Caco-2 (cell line): ENCODE data around the gene WDR59. TPM values are rescaled to one million over a fixed set of nuclear protein-coding genes. Genes with fewer than 3 reads are reported as not detected.

ENCODE experiments used
- BruUV-seq: library from RNA; stranded (reverse); fragments of 400-500 nt; replicated peaks from 2 replicates; lab custom pipeline; 2021; lab: Mats Ljungman, UMichigan
- CTCF ChIA-PET: fragments of 300-600 bp; sonication (Branson Sonifier 250); formaldehyde crosslinking; loops from one replicate; lab custom pipeline; 2022; ENCODE audit warnings: antibody characterized with exemption; lab: Charles Lee
- POLR2A ChIA-PET: fragments of 300-600 bp; sonication (Branson Sonifier 250); formaldehyde crosslinking; loops from one replicate; lab custom pipeline; 2022; ENCODE audit warnings: antibody characterized with exemption; lab: Charles Lee
- DNase-seq, 2 experiments: peaks; one replicate each; pipeline versions ENCODE4 v3.0.0 to v3.0.0-alpha.2; 2020 to 2022
- H3K27me3 ChIP-seq: replicated peaks from 2 replicates; pipeline ENCODE4 v1.6.0; 2011; ENCODE audit warnings: low read length; ENCODE audit not compliant: control insufficient read depth, insufficient read depth
- H3K36me3 ChIP-seq: 2 replicates; pipeline ENCODE4 v1.5.1; 2011; ENCODE audit warnings: low read length; ENCODE audit not compliant: control insufficient read depth, insufficient read depth
- H3K4me1 ChIP-seq: fragments of 250-450 bp; sonication (Bioruptor Pico); 2 replicates; pipeline ENCODE4 v1.5.1; 2020; ENCODE audit warnings: mild to moderate bottlenecking
- H3K4me3 ChIP-seq: 2 replicates; pipeline ENCODE4 v1.5.1; 2011; ENCODE audit warnings: low read depth, mild to moderate bottlenecking, control low read depth, low read length
- H3K9me3 ChIP-seq: fragments of 250-450 bp; sonication (Bioruptor Pico); 2 replicates; pipeline ENCODE4 v1.5.1; 2020; ENCODE audit warnings: mild to moderate bottlenecking, moderate library complexity
- H3K27ac Mint-ChIP-seq: one replicate; pipeline ENCODE4 v1.8.0; 2022; ENCODE audit warnings: mixed read lengths; ENCODE audit not compliant: unreplicated experiment
- H3K27me3 Mint-ChIP-seq: one replicate; pipeline ENCODE4 v1.8.0; 2022; ENCODE audit warnings: mixed read lengths; ENCODE audit not compliant: insufficient read depth, unreplicated experiment
- H3K36me3 Mint-ChIP-seq: one replicate; pipeline ENCODE4 v1.8.0; 2022; ENCODE audit warnings: mild to moderate bottlenecking, mixed read lengths; ENCODE audit not compliant: insufficient read depth, unreplicated experiment
- H3K4me1 Mint-ChIP-seq: one replicate; pipeline ENCODE4 v1.8.0; 2022; ENCODE audit warnings: low read depth, mixed read lengths; ENCODE audit not compliant: unreplicated experiment
- H3K4me3 Mint-ChIP-seq: one replicate; pipeline ENCODE4 v1.8.0; 2022; ENCODE audit warnings: mild to moderate bottlenecking, moderate library complexity, mixed read lengths; ENCODE audit not compliant: unreplicated experiment
- H3K9me3 Mint-ChIP-seq: one replicate; pipeline ENCODE4 v1.8.0; 2022; ENCODE audit warnings: mixed read lengths; ENCODE audit not compliant: unreplicated experiment
- intact Hi-C: fragments of 100-400 bp; cut with micrococcal nuclease; formaldehyde crosslinking; loops from one replicate; pipeline ENCODE4 v1.10.0; 2022; ENCODE audit not compliant: unreplicated experiment
- total RNA-seq: library from RNA; stranded (reverse); gene quantifications from 2 replicates; pipeline ENCODE4 v1.2.3, GENCODE V29; 2022
- TF ChIP-seq, protein P1 (sequence below), 2 experiments: fragments of 200-600 bp in 1 of 2; IDR thresholded peaks; 1 replicate in 1 of 2; 2 replicates in 1 of 2; pipeline versions ENCODE4 v1.5.1 to v1.8.0; 2011 to 2022; ENCODE audit warnings: antibody characterized with exemption in 1 of 2, control low read depth in 1 of 2, inconsistent platforms in 1 of 2, low read depth in 1 of 2, low read length in 1 of 2, mild to moderate bottlenecking in 1 of 2, moderate library complexity in 1 of 2; ENCODE audit not compliant: insufficient read depth in 1 of 2, severe bottlenecking in 1 of 2, unreplicated experiment in 1 of 2

The WDR59 gene
- total RNA-seq, 1 experiment from 2014 or later, result 148 TPM

DNA sequence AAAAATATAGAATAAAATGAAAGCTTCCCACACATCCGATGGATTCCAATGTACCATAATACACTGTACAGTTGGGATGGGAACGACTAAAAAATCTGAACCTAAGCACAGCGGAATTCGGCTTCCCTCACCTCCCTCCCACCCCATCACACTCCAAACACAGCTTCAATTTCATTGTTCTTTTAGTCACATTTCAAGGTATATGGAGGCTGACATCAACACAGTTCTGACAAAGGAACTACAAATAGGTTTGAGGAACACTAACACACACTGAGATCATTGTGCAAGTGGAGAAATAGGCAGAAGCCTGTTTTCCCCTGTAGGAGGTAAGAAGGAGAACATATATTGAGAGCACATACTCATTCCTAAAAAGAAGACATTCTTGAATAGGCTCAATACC lies 85.1 kb downstream of the WDR59 start:
- Histone ChIP-seq H3K4me3 (no peak overlapping the region), H3K27me3 (no peaks in the 10 kb centered on the region), H3K36me3 (peaks cover 6% of the 10 kb centered on the region; the same call in 1 of the 2 replicates), H3K9me3 (no peaks in the 10 kb centered on the region), H3K4me1 (no peaks in the 10 kb centered on the region)
- no peak overlapping the region for H3K4me3 Mint-ChIP-seq
- CTCF ChIA-PET, result no interaction called here
- no peak for DNase-seq
- H3K4me1 Mint-ChIP-seq, result no peaks in the 10 kb centered on the region
- no TSS peak for BruUV-seq
- H3K27me3 Mint-ChIP-seq, result no peaks in the 10 kb centered on the region
- no peaks in the 10 kb centered on the region for H3K9me3 Mint-ChIP-seq
- POLR2A ChIA-PET, result no interaction called here
- intact Hi-C loops, result no loop called here
- peaks cover 63% of the 10 kb centered on the region for H3K36me3 Mint-ChIP-seq
- TF ChIP-seq, protein P1, sequence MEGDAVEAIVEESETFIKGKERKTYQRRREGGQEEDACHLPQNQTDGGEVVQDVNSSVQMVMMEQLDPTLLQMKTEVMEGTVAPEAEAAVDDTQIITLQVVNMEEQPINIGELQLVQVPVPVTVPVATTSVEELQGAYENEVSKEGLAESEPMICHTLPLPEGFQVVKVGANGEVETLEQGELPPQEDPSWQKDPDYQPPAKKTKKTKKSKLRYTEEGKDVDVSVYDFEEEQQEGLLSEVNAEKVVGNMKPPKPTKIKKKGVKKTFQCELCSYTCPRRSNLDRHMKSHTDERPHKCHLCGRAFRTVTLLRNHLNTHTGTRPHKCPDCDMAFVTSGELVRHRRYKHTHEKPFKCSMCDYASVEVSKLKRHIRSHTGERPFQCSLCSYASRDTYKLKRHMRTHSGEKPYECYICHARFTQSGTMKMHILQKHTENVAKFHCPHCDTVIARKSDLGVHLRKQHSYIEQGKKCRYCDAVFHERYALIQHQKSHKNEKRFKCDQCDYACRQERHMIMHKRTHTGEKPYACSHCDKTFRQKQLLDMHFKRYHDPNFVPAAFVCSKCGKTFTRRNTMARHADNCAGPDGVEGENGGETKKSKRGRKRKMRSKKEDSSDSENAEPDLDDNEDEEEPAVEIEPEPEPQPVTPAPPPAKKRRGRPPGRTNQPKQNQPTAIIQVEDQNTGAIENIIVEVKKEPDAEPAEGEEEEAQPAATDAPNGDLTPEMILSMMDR (IDR thresholded peaks at IDR 0.05; ENCODE audit: insufficient read depth in 1 of 2, low read depth in 1 of 2, low read length in 1 of 2, severe bottlenecking in 1 of 2, unreplicated experiment in 1 of 2), result no peak
- H3K27ac Mint-ChIP-seq, result no peak overlapping the region

DNA sequence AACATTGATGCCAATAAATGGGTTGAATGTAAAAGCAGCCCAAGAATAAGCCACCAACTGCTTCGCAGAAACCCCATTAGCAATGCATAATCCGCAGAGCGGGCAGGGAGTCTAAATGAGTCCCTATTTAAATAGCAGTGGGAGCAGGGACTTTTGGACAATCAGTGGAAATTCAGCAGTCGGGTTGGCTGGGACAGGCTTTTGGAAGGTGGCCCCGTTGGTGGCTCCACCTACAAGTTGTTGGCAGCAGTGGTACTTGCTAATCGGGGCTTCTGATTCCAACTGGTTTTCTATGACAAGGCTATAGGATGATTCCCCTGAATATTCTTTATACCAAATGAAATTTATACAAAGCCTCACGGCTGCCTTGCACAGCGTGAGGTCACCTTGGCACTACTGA lies 86.3 kb downstream of the WDR59 start:
- CTCF ChIA-PET, result no interaction called here
- no peaks in the 10 kb centered on the region for H3K27me3 ChIP-seq
- DNase-seq, result no peak
- H3K27ac Mint-ChIP-seq, result no peak overlapping the region
- H3K36me3 Mint-ChIP-seq, result peaks cover 66% of the 10 kb centered on the region
- peaks cover 7% of the 10 kb centered on the region; the same call in 1 of the 2 replicates for H3K36me3 ChIP-seq
- H3K27me3 Mint-ChIP-seq, result no peaks in the 10 kb centered on the region
- TF ChIP-seq, protein P1 (IDR thresholded peaks at IDR 0.05; ENCODE audit: insufficient read depth in 1 of 2, low read depth in 1 of 2, low read length in 1 of 2, severe bottlenecking in 1 of 2, unreplicated experiment in 1 of 2), result no peak
- no peaks in the 10 kb centered on the region for H3K4me1 Mint-ChIP-seq
- no peaks in the 10 kb centered on the region for H3K4me1 ChIP-seq
- no peaks in the 10 kb centered on the region for H3K9me3 ChIP-seq
- H3K9me3 Mint-ChIP-seq, result no peaks in the 10 kb centered on the region
- H3K4me3 Mint-ChIP-seq, result no peak overlapping the region
- POLR2A ChIA-PET, result no interaction called here
- no peak overlapping the region for H3K4me3 ChIP-seq
- intact Hi-C loops, result no loop called here
- no TSS peak for BruUV-seq

DNA sequence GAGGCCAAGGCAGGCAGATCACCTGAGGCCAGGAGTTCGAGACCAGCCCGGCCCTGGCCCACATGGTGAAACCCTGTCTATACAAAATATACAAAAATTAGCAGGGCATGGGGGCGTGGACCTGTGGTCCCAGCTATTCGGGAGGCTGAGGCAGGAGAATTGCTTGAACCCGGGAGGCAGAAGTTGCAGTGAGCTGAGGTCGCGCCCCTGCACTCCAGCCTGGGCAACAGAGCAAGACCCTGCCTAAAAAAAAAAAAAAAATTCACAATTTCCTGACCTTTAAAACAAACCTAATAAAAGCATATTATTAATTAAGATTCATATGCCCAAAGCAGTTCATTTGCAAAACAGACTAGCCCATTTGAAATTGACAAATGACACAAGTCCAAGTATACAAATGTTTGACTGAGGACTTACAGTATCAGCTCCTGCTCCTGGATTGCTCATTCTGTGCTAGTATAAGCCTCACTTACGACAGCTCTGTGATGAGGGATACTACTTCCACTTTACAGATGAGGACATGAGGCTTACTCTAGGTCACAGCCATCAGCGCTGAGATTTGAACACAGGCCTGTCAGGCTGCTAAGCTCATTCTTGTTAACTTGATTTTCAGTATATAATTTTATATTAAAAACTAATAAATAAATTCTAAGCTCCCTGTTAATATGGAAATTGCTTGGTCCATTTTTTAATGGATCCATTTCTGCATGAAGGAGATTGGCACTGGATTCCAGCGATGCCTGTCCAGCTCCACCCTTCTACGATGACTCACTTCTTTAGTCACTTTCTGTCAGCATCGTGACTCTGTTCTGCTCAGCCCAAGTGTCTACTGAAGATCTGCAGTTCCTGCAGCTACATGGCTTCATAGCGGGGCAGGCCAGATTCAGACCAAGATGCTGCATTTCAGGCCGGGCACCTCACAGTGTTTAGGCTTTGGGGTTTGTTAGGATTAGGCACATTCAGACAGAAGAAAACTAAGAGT lies 88.2 kb downstream of the WDR59 start:
- Histone ChIP-seq H3K4me1 (no peaks in the 10 kb centered on the region), H3K9me3 (no peaks in the 10 kb centered on the region), H3K4me3 (no peak overlapping the region), H3K36me3 (peaks cover 9% of the 10 kb centered on the region), H3K27me3 (no peaks in the 10 kb centered on the region)
- no TSS peak for BruUV-seq
- no peak for DNase-seq
- Mint-ChIP-seq H3K4me1 (no peaks in the 10 kb centered on the region), H3K27ac (no peak overlapping the region), H3K4me3 (no peak overlapping the region), H3K36me3 (peaks cover 68% of the 10 kb centered on the region), H3K9me3 (no peaks in the 10 kb centered on the region), H3K27me3 (no peaks in the 10 kb centered on the region)
- TF ChIP-seq, protein P1 (IDR thresholded peaks at IDR 0.05; ENCODE audit: insufficient read depth in 1 of 2, low read depth in 1 of 2, low read length in 1 of 2, severe bottlenecking in 1 of 2, unreplicated experiment in 1 of 2), result no peak
- POLR2A ChIA-PET, result no interaction called here
- intact Hi-C loops, result no loop called here
- CTCF ChIA-PET, result no interaction called here
